Liver (tissue), 9 donors: Measurements from ENCODE around the gene TMEM128. TPM values are rescaled to one million over a fixed set of nuclear protein-coding genes. Genes with fewer than 3 reads are reported as not detected.
"Not testable (repeated sequence)": the region's sequence is repeated elsewhere in the genome, so short reads cannot be mapped to it uniquely, and the experiment has no call there.

Source experiments
- DNase-seq: peaks from one replicate; pipeline ENCODE4 v3.0.0-alpha.2; 2017; ENCODE audit warnings: low spot score
- H3K27ac ChIP-seq, 2 donors: one replicate each; pipeline ENCODE4 v1.7.0; 2013; ENCODE audit warnings: inconsistent platforms in 2 of 2, low read length in 2 of 2, control low read depth in 1 of 2, low read depth in 1 of 2, mild to moderate bottlenecking in 1 of 2
- H3K27me3 ChIP-seq, 4 donors: one replicate each; pipeline versions ENCODE4 v1.6.1 to v1.7.0; 2013; ENCODE audit warnings: low read length in 3 of 4, inconsistent platforms in 1 of 4, mild to moderate bottlenecking in 1 of 4, moderate library complexity in 1 of 4; ENCODE audit not compliant: control insufficient read depth in 4 of 4, insufficient read depth in 4 of 4
- H3K36me3 ChIP-seq, 4 donors: one replicate each; pipeline versions ENCODE4 v1.6.1 to v1.7.0; 2013; ENCODE audit warnings: low read length in 3 of 4, mild to moderate bottlenecking in 3 of 4, low read depth in 1 of 4, moderate library complexity in 1 of 4; ENCODE audit not compliant: control insufficient read depth in 4 of 4, insufficient read depth in 3 of 4
- H3K4me1 ChIP-seq, 4 donors: one replicate each; pipeline versions ENCODE4 v1.6.1 to v1.7.0; 2013; ENCODE audit warnings: low read length in 3 of 4, mild to moderate bottlenecking in 3 of 4, moderate library complexity in 1 of 4; ENCODE audit not compliant: control insufficient read depth in 4 of 4, insufficient read depth in 4 of 4
- H3K4me3 ChIP-seq, 3 donors: one replicate each; pipeline versions ENCODE4 v1.6.1 to v1.7.0; 2013; ENCODE audit warnings: low read length in 3 of 3, control low read depth in 1 of 3, low read depth in 1 of 3, mild to moderate bottlenecking in 1 of 3
- H3K9ac ChIP-seq, 2 donors: one replicate each; pipeline ENCODE4 v1.7.0; 2013; ENCODE audit warnings: low read length in 2 of 2, mild to moderate bottlenecking in 2 of 2, moderate library complexity in 2 of 2, control low read depth in 1 of 2, low read depth in 1 of 2
- H3K9me3 ChIP-seq, 4 donors: one replicate each; pipeline versions ENCODE4 v1.6.1 to v1.7.0; 2013; ENCODE audit warnings: low read length in 3 of 4; ENCODE audit not compliant: control insufficient read depth in 4 of 4
- EGR1 ChIP-seq, 2 donors: IDR thresholded peaks; 2 replicates each; pipeline ENCODE4 v1.6.1; 2016 to 2018; ENCODE audit warnings: antibody characterized with exemption in 2 of 2, low read depth in 2 of 2
- FOXA1 ChIP-seq: IDR thresholded peaks from 2 replicates; pipeline ENCODE4 v1.6.1; 2016; ENCODE audit warnings: antibody characterized with exemption
- FOXA2 ChIP-seq: IDR thresholded peaks from 2 replicates; pipeline ENCODE4 v1.6.1; 2016; ENCODE audit warnings: antibody characterized with exemption
- GABPA ChIP-seq, 2 donors: IDR thresholded peaks in 1 of 2; conservative IDR thresholded peaks in 1 of 2; 2 replicates each; pipeline ENCODE4 v1.6.1; 2016; ENCODE audit warnings: antibody characterized with exemption in 2 of 2, mild to moderate bottlenecking in 1 of 2, moderate library complexity in 1 of 2
- HNF4G ChIP-seq: IDR thresholded peaks from 2 replicates; pipeline ENCODE4 v1.6.1; 2016; ENCODE audit warnings: antibody characterized with exemption
- JUND ChIP-seq, 2 donors: IDR thresholded peaks; 2 replicates each; pipeline ENCODE4 v1.6.1; 2016; ENCODE audit warnings: antibody characterized with exemption in 2 of 2
- RAD21 ChIP-seq, 2 donors: IDR thresholded peaks; 2 replicates each; pipeline ENCODE4 v1.6.1; 2016; ENCODE audit warnings: antibody characterized with exemption in 2 of 2, mild to moderate bottlenecking in 2 of 2
- RXRA ChIP-seq, 2 donors: IDR thresholded peaks; 2 replicates each; pipeline ENCODE4 v1.6.1; 2017 to 2018; ENCODE audit warnings: antibody characterized with exemption in 2 of 2, mild to moderate bottlenecking in 1 of 2
- TAF1 ChIP-seq: conservative IDR thresholded peaks from 2 replicates; pipeline ENCODE4 v1.6.1; 2016; ENCODE audit warnings: antibody characterized with exemption, mild to moderate bottlenecking
- YY1 ChIP-seq: IDR thresholded peaks from 2 replicates; pipeline ENCODE4 v1.6.1; 2016; ENCODE audit warnings: antibody characterized with exemption, mild to moderate bottlenecking
- WGBS: extraction: QIAGEN DNeasy Blood & Tissue Kit; methylation state at CpG from one replicate; pipeline ENCODE4 v1.1.7; 2013; 5-methylcytosine and 5-hydroxymethylcytosine counted together
- polyA plus RNA-seq, 2 donors: library from polyadenylated mRNA; stranded (reverse) in 1 of 2; unstranded in 1 of 2; fragments of 200-250 nt in 1 of 2; fragments of >200 nt in 1 of 2; fragmentation: Nextera tagmentation in 1 of 2; extraction: Ambion mirVana in 1 of 2; gene quantifications; one replicate each; pipeline versions ENCODE4 v1.2.1 to v1.2.3, GENCODE V29; 2013 to 2015
- total RNA-seq, 2 donors: library from RNA; depleted of rRNA; stranded (reverse); fragments of >200 nt; gene quantifications; one replicate each; pipeline ENCODE4 v1.2.3, GENCODE V29; 2014
- TF ChIP-seq, protein P1 (sequence below): IDR thresholded peaks from 2 replicates; pipeline ENCODE4 v1.6.1; 2016; ENCODE audit warnings: antibody characterized with exemption, mild to moderate bottlenecking
- TF ChIP-seq, protein P2 (sequence below): fragments of 150-350 bp; IDR thresholded peaks from 2 replicates; pipeline ENCODE4 v1.5.1; 2017; ENCODE audit warnings: improper control_type of control experiment, low read depth, low read length; ENCODE audit not compliant: missing input control
- TF ChIP-seq, protein P3 (sequence below): IDR thresholded peaks from 2 replicates; pipeline ENCODE4 v1.6.1; 2016; ENCODE audit warnings: antibody characterized with exemption
- TF ChIP-seq, protein P4 (sequence below): IDR thresholded peaks from 2 replicates; pipeline ENCODE4 v1.6.1; 2016; ENCODE audit warnings: antibody characterized with exemption
- donor health status: healthy.
- donor health status: healthy.
- donor health status: healthy.
- donor health status: healthy.
- donor health status: healthy.

The TMEM128 gene
- total and polyA plus RNA-seq, 4 donors, result 7.6 to 11.3 (median 9.2) TPM

DNA sequence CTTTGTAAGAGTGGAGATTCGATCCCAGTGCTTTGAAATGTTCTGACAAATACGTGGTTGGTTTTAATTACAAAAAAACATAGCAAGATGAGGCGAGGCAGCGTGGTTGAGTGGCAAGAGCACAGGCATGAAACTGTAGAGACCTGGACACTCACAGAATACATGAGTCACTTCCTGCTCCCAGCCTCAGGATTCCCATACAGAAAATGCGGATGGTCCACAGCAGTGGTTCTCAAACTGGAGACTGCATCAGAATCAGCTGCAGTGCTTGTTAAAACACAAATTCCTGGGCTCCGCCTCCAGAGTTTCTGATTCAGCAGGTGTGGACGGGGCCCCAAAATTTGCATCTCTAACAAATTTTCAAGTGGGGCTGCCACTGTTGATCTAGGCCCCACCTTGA, 31.4 kb downstream of the TMEM128 start:
- Histone ChIP-seq H3K4me1 (no peaks in the 10 kb centered on the region), H3K9me3 (no peaks in the 10 kb centered on the region), H3K27me3 (peaks cover 0 to 2% (median 0%) of the 10 kb centered on the region in 4 donors), H3K36me3 (no peaks in the 10 kb centered on the region), H3K9ac (no peak overlapping the region), H3K4me3 (no peak overlapping the region), H3K27ac (no peak overlapping the region)
- DNase-seq, result no peak
- TF ChIP-seq FOXA2 (no peak), RAD21 (IDR thresholded peaks at IDR 0.05) (no peak), JUND (IDR thresholded peaks at IDR 0.05) (no peak), RXRA (IDR thresholded peaks at IDR 0.05) (no peak), HNF4G (no peak), EGR1 (IDR thresholded peaks at IDR 0.05; ENCODE audit: low read depth in 2 of 2) (no peak)
- TF ChIP-seq, protein P1, sequence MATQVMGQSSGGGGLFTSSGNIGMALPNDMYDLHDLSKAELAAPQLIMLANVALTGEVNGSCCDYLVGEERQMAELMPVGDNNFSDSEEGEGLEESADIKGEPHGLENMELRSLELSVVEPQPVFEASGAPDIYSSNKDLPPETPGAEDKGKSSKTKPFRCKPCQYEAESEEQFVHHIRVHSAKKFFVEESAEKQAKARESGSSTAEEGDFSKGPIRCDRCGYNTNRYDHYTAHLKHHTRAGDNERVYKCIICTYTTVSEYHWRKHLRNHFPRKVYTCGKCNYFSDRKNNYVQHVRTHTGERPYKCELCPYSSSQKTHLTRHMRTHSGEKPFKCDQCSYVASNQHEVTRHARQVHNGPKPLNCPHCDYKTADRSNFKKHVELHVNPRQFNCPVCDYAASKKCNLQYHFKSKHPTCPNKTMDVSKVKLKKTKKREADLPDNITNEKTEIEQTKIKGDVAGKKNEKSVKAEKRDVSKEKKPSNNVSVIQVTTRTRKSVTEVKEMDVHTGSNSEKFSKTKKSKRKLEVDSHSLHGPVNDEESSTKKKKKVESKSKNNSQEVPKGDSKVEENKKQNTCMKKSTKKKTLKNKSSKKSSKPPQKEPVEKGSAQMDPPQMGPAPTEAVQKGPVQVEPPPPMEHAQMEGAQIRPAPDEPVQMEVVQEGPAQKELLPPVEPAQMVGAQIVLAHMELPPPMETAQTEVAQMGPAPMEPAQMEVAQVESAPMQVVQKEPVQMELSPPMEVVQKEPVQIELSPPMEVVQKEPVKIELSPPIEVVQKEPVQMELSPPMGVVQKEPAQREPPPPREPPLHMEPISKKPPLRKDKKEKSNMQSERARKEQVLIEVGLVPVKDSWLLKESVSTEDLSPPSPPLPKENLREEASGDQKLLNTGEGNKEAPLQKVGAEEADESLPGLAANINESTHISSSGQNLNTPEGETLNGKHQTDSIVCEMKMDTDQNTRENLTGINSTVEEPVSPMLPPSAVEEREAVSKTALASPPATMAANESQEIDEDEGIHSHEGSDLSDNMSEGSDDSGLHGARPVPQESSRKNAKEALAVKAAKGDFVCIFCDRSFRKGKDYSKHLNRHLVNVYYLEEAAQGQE, result no peak
- WGBS, result 77% methylated on average over 7 of the region's 7 CpGs

DNA sequence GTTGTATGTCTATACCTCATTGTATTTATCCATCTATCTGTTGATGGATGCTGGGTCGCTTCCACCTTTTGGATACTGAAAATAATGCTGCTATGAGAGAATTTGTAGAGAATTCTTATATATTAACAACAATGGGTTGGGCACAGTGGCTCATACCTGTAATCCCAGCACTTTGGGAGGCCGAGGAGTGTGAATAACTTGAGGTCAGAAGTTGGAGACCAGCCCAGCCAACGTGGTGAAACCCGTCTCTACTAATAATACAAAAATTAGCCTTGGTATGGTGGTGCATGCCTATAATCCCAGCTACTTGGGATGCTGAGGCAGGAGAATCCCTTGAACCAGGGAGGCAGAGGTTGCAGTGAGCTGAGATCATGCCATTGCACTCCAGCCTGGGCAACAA, 34.3 kb downstream of the TMEM128 start:
- H3K9me3 ChIP-seq, DNase-seq, H3K4me3 ChIP-seq, H3K9ac ChIP-seq, H3K4me1 ChIP-seq, H3K27ac ChIP-seq, H3K36me3 ChIP-seq, H3K27me3 ChIP-seq: not testable (repeated sequence)
- whole genome bisulfite sequencing, result 75% methylated on average over 4 of the region's 4 CpGs

DNA sequence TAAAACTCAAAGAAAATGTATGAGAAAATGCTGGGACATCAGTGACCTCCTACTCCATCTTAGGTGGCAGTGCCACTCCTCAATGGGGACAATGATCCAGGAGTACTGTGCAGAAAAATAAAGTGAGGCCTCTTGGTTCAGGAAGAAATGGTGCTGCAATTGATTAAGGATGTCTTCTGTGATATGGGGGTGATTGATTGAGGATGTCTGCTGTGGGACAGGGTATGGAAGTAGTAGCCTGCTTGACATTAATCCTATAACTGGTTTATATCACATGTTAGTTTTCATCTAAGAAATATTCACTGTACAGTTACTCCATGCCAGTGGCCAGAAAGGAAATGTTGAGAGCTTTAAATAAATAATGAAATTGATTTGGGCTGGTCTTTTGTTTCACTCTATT, 41.8 kb downstream of the TMEM128 start:
- H3K27me3 ChIP-seq, result peaks cover 0 to 6% (median 0%) of the 10 kb centered on the region in 4 donors
- DNase-seq, result no peak

DNA sequence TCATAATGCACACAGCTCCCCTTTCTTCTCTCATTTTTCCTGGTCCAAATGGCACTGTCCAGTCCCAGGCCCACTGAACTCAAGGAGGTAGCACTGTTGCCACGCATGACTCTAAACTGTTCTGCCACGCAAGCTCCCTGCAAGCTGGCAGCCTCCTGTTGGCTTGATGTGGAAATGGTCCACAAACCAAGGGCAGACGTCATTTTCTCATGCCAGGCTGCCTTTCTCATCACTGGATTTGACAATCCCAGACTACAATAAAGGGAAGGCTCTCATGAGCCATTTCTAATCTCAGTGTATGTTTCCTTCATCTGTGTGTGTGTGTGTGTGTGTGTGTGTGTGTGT, 43.6 kb downstream of the TMEM128 start:
- no peaks in the 10 kb centered on the region for H3K4me1 ChIP-seq
- no peak overlapping the region for H3K4me3 ChIP-seq
- H3K9me3 ChIP-seq, result no peaks in the 10 kb centered on the region
- H3K9ac ChIP-seq, result no peak overlapping the region
- 89% methylated on average over 3 of the region's 3 CpGs for WGBS
- H3K27me3 ChIP-seq, result peaks cover 0 to 3% (median 0%) of the 10 kb centered on the region in 4 donors
- no peaks in the 10 kb centered on the region for H3K36me3 ChIP-seq
- H3K27ac ChIP-seq, result no peak overlapping the region
- no peak for DNase-seq
- TF ChIP-seq, protein P2, sequence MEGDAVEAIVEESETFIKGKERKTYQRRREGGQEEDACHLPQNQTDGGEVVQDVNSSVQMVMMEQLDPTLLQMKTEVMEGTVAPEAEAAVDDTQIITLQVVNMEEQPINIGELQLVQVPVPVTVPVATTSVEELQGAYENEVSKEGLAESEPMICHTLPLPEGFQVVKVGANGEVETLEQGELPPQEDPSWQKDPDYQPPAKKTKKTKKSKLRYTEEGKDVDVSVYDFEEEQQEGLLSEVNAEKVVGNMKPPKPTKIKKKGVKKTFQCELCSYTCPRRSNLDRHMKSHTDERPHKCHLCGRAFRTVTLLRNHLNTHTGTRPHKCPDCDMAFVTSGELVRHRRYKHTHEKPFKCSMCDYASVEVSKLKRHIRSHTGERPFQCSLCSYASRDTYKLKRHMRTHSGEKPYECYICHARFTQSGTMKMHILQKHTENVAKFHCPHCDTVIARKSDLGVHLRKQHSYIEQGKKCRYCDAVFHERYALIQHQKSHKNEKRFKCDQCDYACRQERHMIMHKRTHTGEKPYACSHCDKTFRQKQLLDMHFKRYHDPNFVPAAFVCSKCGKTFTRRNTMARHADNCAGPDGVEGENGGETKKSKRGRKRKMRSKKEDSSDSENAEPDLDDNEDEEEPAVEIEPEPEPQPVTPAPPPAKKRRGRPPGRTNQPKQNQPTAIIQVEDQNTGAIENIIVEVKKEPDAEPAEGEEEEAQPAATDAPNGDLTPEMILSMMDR, result no peak
- no peak for TF ChIP-seq FOXA1
- TF ChIP-seq RAD21 (IDR thresholded peaks at IDR 0.05), result no peak
- TF ChIP-seq EGR1 (IDR thresholded peaks at IDR 0.05; ENCODE audit: low read depth in 2 of 2), result no peak
- TF ChIP-seq, protein P3, sequence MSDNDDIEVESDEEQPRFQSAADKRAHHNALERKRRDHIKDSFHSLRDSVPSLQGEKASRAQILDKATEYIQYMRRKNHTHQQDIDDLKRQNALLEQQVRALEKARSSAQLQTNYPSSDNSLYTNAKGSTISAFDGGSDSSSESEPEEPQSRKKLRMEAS, result no peak
- TF ChIP-seq, protein P1, result no peak
- TF ChIP-seq RXRA (IDR thresholded peaks at IDR 0.05), result no peak
- no peak for TF ChIP-seq JUND (IDR thresholded peaks at IDR 0.05)
- no peak for TF ChIP-seq FOXA2
- TF ChIP-seq YY1, result no peak
- no peak for TF ChIP-seq GABPA (IDR thresholded peaks at IDR 0.05 in 1 of 2, conservative IDR thresholded peaks at IDR 0.05 in 1 of 2)
- TF ChIP-seq TAF1, result no peak

More for the DNA sequence above, 41.8 kb downstream of the TMEM128 start:
- H3K36me3 ChIP-seq, result no peaks in the 10 kb centered on the region
- H3K9me3 ChIP-seq, result no peaks in the 10 kb centered on the region
- no peaks in the 10 kb centered on the region for H3K4me1 ChIP-seq
- no peak overlapping the region for H3K9ac ChIP-seq
- no peak overlapping the region for H3K4me3 ChIP-seq
- TF ChIP-seq, protein P4, sequence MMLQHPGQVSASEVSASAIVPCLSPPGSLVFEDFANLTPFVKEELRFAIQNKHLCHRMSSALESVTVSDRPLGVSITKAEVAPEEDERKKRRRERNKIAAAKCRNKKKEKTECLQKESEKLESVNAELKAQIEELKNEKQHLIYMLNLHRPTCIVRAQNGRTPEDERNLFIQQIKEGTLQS, result no peak
- no peak for TF ChIP-seq JUND (IDR thresholded peaks at IDR 0.05)
- TF ChIP-seq YY1, result no peak
- TF ChIP-seq HNF4G, result no peak
- TF ChIP-seq FOXA1, result no peak
- TF ChIP-seq EGR1 (IDR thresholded peaks at IDR 0.05; ENCODE audit: low read depth in 2 of 2), result no peak
- H3K27ac ChIP-seq, result no peak overlapping the region
